ENCODE data around the gene HOXD9.

The HOXD9 gene

DNA sequence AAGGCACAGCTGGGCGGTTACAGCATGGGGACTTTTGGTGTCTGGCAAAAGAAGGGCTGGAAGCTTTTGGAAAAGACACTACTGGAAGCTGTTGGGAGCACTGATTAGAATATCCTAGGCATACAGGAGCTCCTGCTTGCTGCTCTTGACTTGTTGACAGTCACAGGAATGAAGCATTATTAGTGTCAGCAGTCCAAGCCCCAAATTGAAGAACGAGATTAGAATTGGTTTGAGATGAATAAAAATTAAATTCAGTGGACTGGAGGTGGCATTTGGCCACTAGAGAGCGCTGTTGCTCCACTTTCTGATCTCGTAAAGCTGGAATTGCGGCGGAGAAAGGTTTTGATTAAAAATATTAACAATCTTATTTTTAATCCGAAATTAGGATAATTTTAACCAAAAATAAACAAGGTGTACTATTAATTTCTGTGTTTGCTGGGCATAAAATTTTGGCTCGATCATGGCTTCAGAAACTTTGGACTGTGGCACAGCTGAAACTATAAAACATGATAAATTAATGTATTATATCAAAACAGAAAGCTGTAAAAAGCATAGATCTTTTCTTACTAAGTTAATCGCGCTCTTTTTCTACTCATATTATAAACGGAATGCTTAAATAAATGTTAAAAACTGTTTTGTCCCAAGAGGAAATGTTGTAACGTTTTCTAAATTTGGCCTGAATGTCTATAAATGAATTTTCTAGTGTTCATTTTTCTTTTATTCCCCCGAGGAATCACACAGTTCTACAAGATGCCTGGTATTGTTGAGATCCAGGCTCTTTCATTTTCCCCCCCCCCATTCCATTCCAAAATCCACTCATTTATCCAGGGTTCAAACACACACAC lies 4.6 kb downstream of the HOXD9 start:
- no peak for DNase-seq

DNA sequence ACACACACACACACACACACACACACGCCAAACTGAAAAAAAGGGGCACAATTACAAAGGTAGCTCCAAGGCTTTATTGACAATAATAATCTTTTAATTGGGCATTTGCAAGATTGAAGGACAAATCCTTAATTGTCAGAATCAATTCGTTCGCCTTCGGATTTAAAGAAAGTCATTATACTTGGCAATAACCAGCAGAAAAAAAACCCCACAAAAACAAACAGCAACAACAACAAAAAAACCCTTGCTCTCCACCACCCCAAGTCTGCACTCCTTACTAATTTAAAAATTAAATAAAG lies 5.2 kb downstream of the HOXD9 start:
- no peak for DNase-seq

DNA sequence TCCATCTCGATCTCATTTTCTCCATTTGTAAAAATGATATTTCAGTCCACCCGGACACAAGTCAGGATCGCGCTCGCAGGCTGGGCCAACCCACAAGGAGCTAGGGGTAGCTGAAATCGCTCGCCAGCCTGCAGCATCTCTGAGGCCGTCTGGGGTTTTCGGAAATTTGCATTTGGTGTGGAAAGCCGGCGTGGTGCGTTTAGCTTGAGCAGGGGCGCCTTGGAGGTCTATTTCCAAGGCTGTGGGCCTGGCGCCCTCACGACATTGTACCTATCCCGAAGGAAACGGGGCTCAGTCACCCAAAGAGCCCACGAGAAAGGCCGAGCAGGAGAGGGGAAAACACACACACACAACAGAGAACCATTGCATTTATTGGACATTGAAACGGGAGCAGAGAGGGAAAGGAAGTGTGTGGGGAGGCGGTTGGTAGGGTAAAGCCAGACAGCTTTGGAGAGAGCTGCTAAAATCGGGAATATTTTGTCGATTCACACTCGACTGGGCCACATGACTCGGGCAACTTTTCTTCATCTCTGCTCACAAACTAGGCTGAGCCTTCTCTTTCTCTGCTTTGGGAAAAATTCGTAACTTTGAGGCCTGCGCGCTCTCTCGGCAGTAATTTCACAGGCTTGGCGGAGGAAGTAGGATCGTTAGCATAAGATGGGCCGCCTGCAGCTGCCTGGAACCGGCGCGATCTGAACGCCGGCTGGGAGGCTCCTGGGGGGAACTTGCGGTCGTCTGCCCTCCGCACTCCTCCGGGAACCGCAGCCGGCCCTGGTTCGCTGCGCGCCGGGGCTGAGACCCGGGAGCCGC lies 5.9 kb downstream of the HOXD9 start:
- DNase-seq = no peak

DNA sequence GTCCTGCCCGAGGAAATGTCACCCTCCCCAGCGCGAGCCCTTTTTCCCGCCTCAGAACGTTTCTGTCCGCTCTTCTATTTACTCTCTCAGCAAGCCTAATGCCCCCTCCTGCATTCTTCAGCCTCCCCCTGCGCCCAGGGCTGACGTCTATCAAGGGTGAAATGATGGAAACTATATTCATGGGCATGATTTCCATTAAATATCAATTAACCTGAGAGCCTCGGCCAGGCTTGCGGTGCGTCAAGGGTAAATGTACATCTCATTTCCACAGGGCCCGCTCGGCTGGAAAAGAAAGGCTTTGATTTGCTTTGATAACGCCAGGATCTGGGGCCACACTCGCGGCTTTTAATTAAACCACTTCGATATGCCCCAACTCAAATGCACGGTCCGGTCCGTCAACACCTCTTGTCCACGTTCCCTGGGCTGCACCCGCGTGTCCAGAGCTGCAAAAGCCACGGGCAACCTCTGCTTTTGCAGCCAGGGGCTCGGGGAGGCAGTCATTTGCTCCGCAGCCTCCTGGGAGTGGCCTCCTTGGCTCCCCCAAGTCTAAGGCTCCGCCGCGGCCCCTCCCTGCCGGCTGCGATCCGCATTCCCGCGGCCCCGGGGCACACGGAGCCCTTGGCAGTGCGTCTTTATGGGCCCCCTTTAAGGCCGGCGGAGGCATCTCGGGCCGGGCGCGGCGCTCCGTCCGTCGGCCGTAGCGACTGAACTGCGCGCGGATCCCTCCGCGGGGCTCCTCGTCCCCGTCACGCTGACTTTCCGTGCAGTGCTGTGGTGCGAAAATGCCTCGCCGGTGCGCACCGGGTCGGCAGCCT lies 6.7 kb downstream of the HOXD9 start, which contains the start of gene HOXD8:
Gene HOXD8 (plus strand): TSS at position 724 of the 815 bp plus-strand sequence. CDS start 662 bp downstream, outside the sequence.
- DNase-seq = peak; percentile 47

DNA sequence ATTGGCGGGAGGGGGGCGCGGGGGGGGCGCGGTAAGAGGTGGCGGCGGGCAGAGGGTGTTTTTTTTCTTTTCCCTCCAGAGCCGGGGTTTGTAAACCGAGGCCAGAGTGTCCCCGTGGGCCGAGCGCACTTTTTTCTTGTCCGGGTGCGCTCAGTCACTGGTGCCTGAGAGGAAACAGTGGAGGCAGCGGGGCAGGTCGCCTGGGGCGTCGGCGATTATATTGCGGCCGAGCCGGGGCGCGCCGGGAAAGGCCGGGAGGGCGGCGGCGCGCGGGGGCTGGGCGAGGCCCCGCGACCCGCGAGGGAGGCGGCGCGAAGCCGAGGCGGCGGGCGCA lies 7.3 kb downstream of the HOXD9 start:
- DNase-seq = no peak

DNA sequence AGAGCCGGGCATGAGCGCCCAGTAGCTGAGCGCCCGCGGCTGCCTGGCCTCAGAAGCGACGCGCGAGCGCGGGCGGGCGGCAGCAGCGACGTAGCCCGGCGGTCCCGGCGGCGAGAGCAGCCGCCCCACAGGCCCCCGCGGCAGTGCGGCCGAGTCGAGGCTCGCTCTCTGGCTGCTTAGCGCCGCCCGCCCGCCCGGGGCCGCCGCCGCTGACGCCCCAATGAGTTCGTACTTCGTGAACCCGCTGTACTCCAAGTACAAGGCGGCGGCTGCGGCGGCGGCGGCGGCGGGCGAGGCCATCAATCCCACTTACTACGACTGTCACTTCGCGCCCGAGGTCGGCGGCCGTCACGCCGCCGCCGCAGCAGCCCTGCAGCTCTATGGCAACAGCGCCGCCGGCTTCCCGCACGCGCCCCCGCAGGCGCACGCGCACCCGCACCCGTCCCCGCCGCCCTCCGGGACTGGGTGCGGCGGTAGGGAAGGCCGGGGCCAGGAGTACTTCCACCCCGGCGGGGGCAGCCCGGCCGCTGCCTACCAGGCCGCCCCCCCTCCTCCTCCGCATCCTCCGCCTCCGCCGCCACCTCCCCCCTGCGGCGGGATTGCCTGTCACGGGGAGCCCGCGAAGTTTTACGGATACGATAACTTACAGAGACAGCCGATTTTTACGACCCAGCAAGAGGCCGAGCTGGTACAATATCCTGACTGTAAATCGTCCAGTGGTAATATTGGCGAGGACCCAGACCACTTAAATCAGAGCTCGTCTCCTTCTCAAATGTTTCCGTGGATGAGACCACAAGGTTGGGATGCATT lies 7.8 kb downstream of the HOXD9 start:
- no peak for DNase-seq

DNA sequence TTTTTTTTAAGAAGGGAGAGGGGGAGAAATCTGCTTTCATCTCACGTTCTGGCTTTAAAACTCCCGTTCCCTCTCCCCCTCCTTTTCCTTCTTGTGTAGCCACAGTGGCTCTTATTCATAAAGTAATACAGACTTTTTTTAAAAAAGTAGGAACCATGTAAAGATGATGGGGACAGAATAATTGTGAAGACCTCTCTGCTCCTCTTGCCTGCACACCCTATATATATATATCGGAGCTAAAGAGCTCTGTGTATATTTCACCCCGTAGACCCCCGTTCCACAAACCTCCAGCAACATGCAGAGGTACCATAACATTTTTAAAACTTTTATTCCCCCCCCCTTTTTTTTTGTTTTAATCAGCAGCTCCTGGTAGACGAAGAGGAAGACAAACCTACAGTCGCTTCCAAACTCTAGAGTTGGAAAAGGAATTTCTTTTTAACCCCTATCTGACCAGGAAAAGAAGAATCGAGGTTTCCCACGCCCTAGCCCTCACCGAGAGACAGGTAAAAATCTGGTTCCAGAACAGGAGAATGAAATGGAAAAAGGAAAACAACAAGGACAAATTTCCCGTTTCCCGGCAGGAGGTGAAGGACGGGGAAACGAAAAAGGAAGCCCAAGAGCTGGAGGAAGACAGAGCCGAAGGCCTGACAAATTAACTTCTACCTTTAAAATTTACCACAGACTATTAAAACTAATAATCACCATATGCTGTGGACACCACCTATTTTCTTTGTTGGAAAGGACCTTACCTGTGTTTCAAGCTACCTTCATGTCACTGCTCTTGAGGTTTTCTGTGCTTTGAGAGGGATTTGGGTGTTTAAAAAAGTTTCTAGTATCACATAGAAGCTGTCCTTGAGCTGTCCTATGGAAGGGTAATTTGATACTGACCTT lies 8.7 kb downstream of the HOXD9 start:
- no peak for DNase-seq

DNA sequence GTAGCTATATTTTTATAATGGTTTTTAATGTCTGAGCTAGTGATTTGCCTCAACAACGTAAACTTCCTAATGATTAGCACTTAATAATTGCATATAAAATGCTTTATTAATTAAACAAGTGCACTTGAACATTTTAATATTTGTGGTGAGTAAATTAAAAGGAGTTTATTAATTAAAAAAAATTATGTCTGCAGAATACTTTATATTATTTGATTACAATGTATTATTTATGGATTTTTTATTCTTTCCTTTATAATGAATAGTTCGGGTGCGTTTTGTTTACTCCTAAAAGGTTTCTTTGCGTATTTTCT lies 9.3 kb downstream of the HOXD9 start:
- DNase-seq = no peak

DNA sequence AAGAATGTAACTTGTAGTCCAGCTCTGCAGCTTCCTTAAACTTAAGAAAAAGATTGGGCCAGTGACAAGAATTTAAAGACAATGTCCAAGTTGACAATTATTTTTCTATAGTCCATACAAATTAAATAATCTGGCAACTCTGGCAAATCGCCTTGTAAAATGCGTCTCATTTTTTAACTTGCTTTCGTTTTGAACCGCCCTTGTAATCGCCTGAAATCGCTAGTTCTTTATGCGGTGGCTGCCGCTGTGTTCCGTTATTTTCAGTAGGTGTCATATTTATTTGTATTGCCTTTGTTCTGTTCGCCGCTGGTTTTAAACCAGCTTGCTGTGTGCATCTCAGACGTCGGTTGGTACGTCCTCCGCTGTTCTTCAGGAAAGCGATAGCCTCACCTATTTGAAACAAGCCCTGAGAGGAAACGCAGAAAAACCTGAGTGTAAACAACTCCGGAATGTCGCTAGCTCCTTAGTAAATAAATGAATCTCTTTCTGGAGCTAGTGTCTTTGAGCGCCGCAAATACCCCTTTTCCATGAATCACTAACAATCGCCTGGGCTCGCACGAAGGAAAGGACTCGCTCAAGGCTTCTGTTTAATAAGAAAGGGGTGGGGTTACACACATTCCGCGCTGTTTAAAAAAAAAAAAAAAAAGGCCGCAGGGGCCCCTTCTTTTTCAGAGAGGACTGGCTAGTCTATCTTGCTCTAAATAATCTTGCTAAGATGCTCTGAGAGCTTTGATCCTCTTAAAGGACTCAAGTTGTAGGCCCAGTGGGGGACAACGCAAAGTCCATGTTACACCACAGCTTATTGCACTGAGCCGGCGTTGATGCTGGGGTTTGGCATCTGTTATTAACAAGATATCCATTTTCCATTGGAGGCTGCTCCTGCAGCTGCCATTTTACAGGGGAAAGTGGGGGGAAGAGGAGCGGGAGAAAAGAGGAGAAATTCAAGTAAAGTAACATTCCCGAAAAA lies 10.0 kb downstream of the HOXD9 start:
- DNase-seq = no peak

DNA sequence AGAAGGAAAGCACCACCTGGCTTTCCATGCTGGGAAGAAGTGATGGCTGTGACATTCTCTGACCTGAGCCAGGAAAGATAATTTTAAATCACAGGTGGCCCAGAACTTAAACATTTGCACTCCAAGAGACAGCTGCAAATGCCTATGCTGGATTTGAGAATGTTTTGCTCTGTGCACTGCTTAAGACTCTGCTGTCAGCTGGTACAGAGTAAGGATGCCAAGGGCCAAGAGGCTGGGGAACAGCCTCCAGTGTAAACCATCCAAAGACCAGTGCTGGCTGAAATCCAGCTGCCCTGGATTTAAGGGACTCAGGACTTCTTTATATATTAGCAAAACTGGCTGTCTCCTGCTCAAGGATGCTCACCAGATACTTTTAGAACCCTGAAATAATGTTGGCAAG lies 10.9 kb downstream of the HOXD9 start:
- DNase-seq = no peak

DNA sequence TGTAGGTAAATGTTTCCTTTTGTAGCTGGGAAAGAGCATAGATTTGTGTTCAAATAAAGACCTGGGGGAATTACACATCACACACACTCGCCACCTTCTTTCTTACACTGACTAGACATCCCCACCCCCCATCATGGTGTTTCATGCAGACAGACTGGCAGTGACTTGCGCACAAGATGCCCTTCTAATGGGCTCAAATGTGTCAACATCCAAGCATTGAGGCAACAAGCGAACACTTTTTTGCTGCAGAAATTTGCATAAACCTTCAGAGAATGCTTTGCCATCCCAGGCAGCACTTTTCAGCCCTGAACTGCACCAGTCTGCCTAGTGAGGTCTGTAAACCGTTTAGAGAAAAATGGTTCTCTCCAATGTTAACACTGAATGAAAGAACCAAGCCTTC lies 11.5 kb downstream of the HOXD9 start:
- no peak for DNase-seq

DNA sequence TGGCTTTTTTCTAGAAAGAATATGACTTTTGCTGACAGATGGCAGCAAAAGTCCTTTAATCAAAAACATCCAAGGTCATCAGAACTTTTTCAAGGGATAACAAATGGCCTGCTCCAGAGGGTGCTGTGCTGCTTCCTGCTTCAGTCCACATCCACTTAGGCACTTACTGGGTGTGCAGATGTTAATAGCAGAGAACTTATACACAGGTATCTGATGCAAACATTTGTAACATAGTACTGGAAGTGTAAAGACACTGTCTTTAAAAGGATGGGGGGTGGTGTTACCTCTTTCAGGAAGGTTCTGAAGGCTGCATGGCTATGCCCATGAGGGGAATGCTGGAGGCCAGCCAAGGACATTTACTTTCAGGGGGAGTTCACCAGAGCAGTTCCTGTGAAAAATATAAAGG lies 12.5 kb downstream of the HOXD9 start:
- DNase-seq = no peak

DNA sequence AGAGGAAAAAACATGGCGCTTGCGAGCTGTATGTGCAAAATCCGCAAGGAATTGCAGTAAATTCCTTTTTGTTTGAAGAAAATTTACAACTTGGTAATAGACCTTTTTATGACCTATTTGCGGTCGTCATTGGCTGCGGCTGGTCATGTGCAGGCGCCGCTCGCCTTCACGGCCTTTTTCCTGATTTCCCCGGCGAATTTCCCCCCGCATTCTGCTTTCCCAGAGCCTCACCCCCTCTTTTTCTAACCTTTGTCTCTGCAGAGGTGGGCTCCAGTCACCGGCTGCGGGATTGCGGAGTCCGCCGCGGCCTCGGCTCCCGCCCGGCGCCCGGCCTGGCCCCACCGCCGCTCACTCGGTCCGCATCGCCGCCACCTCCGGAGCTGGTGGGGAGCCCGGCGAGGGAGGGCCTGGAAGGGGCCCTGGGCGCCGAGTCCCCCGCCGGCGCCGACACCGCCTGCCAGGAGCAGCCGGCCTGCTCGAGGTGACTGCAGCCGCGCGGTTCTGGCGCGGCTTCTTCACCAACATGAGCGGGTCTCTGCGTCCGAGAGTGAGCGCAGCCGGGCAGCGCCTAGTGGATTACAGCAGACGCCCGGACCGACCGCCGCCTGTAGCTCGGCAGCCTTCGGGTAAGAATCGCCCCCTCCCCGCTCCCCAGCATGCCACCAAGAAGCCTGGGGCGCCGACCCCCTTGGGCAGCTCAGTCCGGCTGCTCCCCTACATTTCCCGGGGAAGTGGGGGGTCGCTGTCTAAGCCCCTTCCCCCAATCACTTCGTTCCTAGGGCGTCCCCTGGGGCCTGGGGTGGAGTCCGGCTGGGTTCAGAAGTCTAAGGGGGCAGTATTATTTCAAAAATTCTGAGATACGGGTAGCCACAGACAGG lies 14.1 kb downstream of the HOXD9 start:
- no peak for DNase-seq

DNA sequence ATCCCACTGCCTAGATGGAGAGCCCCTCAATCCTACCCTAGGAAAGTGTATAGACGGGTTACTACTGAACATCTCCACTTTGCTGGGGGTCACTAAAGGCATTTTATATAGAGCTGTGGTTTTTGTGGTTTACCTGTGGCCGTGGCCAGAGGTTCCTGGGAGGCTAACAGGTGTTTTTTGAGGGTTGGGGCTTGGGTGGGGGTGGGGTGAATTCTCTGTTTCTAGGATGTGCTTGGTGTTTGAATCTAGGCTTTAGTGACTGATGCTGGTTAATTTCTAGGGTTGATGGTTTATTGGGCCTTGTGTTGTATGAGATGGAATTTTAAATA lies 14.7 kb downstream of the HOXD9 start:
- no peak for DNase-seq

DNA sequence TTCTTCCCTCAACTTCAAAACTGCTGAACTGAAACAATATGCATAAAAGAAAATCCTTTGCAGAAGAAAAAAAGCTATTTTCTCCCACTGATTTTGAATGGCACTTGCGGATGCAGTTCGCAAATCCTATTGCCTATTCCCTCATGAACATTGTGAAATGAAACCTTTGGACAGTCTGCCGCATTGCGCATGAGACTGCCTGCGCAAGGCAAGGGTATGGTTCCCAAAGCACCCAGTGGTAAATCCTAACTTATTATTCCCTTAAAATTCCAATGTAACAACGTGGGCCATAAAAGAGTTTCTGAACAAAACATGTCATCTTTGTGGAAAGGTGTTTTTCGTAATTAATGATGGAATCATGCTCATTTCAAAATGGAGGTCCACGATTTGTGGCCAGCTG lies 15.4 kb downstream of the HOXD9 start:
- no peak for DNase-seq

DNA sequence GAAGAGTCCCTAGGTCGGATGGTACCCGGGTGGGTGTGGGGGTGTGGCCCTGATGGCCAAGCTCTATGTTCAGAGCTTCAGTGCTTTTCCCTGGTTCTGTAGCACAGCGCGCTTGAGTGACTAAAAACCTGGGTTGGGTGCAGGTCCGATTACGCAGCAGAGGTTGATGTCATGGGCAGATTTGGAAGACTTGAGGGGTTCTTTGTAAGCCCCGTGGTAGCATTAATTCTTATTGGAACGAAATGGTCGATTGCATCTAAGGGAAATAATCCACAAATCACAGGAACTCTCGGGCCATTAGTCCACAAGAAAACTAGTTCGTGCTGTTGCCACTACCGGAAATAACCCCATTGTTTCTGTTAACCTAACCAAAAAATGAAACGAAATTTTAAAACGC lies 16.0 kb downstream of the HOXD9 start:
- DNase-seq = no peak

DNA sequence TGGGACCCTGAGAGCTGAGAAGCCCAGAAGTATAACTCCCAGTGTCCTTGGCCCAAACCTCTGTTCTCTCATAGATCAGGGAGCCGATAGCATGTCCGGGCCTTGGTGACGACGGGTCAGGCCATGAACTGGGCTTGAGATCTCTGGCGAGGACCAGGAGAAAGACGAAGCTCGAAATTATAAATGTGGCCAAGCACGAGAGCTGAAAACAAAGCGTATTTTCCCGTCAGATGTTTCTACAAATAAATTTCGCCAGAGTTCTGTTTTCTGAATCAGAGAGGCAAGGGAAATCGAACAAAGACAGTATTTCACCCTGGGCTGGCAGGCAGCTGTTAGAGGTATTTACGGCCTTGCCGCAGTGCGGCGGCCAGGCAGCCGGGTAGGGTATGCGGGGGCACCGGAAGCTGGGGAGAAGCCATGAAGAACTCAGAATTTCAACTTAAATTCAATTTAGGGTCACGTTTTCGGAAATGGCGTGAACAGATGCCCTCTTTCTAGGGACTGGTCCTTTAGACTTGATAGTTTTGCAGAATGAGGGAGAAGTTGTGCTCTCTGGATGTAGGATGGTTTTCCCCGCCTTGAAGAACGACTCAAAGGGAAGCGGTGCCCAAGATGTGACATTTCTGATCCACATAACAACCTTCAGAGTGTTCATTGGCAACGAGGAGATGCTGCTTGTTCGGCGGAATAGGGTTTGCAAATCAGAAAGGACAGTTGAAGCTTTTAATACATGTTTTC lies 16.6 kb downstream of the HOXD9 start:
- DNase-seq = no peak

DNA sequence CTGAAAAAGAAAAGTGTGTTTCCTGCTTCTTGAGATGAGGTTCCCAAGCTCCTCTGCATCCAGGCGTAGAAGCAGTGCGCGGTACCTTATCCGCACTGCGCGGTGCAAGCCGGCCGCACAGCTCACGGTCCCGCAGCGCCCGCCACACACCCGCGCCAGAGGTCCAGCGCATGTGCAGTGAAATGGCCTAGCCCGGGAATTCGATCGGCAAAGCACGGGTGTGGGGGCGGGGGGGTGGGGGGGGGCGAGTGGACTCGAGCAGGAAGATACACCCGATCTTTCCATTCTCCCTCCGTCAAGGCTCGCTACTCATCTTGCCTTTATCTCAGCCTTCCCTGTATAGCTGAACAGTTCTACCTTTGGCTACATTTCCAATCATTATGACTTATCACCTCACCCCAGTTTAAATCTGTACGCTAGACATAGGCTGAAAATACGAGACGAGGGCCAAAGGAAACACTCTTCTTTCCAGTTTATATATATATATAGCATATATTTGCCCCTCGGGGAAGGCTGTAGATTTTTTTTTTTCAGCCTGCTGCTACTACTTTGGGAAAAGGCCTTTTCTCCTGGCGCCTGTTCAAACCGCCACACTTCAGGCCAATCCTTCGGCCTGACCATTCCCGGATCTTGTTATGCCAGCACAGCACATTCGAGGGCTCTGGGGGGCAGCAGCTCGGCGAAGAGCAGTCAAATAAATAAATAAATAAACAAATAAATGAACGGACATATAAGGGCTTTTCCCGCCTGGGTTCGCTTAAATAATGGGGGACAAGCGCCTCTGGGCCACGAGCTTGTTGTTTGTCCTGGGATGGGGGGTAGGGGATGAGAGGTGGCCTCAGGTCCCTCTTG lies 17.4 kb downstream of the HOXD9 start:
- no peak for DNase-seq
